RPMI7951 (cell line): ENCODE results near the gene PER3. TPM values are rescaled to one million over a fixed set of nuclear protein-coding genes. Genes with fewer than 3 reads are reported as not detected.

Experiments
- DNase-seq: peaks from one replicate; pipeline ENCODE4 v3.0.0-alpha.2; 2012; ENCODE audit warnings: low read depth
- total RNA-seq: library from RNA; depleted of rRNA; stranded (reverse); fragments of >200 nt; shearing (Covaris generic); gene quantifications from 2 replicates; pipeline ENCODE4 v1.2.3, GENCODE V29; 2014; rRNA removed

PER3 gene
- 11.8 and 14.9 TPM in 2 replicates for total RNA-seq

DNA sequence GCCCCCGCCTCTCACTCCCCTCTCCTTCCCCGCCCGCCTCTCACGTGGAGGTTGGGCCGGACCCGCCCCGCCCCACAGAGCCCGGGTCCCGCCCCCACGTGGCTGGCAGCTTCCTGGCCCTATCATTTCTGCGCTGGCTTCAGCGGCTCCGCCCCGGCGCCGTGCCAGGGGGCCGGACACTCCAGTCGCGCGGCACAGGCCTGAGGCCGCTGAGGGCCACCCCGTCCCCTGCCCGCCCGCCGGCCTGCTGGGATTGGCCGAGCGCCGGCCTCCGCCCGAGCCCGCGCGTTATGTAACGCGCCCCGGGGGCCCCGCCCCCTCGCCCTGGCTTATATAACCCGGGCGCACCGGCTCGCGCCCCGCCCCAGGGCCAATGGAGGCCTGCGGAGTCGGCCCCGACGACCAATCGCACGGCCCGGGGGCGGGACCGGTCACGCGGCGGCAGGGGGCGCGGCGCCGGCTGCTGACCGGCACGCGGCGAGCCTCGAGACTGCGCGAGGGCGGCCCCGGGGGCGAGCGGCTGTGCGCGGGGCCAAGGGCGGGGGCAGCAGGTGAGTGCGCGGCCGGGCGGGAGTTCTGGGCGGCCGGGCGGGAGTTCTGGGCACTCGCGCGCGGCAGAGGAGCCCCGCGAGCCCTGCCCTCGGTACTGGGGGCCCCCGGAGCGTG lies at the start of gene PER3:
TSS of gene PER3 (plus strand) at position 466 of the 666 bp plus-strand sequence. CDS start 587 bp downstream, outside the sequence.
- DNase-seq: peak; percentile 97

DNA sequence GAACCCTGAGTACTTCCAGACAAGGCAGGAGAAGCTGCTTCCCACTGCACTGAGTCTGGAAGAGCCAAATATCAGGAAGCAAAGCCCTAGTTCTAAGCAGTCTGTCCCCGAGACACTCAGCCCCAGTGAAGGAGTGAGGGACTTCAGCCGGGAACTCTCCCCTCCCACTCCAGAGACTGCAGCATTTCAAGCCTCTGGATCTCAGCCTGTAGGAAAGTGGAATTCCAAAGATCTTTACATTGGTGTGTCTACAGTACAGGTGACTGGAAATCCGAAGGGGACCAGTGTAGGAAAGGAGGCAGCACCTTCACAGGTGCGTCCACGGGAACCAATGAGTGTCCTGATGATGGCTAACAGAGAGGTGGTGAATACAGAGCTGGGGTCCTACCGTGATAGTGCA lies 46.0 kb upstream of the PER3 start:
- DNase-seq: no peak

DNA sequence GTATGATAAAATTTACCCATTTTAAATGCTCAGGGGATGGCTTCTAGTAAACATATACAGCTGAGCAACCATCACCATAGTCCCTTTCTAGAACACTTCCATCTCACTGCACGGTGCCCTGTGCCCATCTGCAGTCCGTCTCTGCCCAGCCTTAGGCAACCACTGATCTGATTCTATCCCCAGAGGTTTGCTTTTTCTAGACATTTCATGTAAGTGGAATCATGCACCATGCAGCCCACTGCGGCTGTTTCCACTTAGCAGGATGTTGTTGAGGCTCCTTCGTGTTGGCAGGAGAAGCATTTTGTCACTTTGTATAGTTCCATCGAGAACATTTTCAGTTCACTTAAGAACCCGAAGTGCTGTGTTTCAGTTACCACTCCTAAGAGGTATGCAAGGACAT lies 40.7 kb upstream of the PER3 start:
- no peak for DNase-seq

DNA sequence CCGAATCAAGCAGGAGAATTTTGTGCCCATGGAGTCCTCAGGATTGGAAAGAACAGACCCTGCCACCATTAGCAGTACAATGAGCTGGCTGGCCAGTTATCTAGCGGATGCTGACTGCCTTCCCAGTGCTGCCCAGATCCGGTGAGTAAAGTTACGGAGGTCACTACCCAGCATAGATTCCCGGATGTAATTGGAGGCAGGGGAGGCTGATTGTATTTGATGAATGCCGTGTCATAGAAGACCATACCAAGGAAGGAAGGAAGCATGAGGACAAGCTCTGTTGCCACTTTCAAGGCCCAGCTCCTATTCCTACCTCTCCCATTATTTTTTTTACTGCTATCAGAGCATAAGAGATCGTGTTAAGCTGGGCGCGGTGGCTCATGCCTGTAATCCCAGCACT lies 39.2 kb upstream of the PER3 start:
- DNase-seq: no peak

DNA sequence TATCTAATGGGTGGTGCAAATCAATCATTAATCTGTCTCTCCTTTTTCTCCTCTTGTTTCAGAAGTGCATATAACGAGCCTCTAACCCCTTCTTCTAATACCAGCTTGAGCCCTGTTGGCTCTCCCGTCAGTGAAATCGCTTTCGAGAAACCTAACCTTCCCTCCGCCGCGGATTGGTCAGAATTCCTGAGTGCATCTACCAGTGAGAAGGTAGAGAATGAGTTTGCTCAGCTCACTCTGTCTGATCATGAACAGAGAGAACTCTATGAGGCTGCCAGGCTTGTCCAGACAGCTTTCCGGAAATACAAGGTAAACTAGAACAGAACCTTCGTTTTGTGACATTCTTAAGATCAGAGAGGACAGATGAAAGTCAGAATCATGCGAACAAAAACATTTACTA lies 38.3 kb upstream of the PER3 start:
- no peak for DNase-seq

DNA sequence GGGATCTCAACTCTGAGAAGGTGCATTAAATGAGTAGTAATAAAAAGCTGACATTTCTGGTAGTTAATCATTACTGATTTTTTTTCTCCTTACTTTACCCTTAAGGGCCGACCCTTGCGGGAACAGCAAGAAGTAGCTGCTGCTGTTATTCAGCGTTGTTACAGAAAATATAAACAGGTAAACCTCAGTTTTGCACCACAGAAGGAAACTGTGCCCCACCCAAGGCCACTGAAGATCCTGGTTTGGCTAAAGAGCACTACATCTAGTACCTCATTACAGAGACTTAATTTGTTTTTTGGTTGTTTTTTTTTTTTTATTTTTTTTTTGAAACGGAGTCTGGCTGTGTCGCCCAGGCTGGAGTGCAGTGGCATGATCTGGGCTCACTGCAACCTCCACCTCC lies 36.5 kb upstream of the PER3 start:
- DNase-seq: no peak

DNA sequence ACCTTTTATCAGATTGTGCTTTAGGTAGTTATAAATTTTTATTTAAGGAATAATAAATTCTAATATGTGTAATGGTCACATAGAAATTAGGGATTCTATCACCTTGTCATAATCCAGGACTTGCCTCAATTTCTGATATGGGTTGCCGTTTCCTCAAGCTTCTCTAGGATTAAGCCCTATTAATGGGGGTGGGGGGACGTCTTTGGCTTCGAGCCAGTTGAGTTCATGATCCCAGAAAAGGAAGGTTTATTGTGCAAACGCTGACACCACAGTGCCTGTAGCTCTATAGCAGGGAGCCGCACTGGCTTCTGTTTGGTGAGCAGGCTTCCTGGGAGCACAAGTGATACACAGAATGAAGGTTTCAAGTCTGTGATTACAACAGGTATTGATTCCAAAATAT lies 35.0 kb upstream of the PER3 start:
- no peak for DNase-seq

DNA sequence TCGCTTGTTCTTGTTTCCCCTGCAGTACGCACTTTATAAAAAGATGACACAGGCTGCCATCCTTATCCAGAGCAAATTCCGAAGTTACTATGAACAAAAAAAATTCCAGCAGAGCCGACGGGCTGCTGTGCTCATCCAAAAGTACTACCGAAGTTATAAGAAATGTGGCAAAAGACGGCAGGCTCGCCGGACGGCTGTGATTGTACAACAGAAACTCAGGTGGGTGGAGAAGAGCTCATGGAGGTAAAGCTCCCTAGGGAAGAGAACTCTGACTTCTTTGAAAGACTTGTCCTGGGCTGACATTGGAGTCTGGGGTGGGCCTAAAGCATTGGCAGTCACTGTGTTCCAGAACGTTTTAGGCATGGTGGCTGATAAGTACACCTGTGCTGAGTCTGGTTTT lies 32.9 kb upstream of the PER3 start:
- DNase-seq: no peak

DNA sequence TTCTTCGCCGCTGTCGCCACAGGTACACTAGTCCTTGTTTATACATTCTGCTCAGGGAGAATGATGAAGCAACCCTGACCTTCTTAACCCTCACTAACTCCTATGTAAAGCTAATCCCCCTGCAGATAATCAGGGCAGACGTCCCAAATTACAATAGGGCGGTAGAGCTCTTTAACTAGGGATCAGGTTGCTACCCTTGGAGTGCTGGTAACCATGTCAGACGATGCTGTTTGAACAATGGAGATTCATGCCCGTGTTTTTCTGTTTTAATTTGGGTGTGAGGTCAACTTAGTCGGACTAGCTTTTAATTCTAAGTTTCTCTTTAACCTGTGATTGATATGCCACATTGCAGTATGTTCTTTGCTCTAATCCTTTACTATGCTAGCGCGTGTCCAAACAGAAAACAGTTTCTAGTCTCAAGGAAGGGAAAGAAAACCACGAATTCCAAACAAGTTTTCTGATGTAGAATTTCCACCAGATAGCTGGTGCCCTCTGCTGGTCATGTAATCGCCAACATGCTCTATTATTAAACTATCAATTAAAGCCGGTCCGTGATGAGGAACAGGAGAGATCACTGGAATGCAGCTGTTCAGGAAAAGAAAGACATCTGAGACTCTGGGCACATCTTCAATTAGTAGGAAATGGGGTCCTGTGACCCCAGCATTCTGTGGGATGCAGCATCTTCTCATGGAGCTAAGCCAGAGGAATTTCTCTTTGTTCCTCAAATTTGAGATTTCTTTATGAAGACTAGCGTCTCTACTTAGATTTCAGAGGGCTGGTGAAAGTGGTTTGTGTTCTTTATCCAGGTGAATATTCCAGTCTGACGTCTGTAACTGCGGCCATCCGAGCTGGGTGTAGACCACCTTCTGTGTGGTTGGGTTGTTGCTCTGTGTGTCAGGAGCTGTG lies 31.3 kb upstream of the PER3 start:
- peak; percentile 66 for DNase-seq

DNA sequence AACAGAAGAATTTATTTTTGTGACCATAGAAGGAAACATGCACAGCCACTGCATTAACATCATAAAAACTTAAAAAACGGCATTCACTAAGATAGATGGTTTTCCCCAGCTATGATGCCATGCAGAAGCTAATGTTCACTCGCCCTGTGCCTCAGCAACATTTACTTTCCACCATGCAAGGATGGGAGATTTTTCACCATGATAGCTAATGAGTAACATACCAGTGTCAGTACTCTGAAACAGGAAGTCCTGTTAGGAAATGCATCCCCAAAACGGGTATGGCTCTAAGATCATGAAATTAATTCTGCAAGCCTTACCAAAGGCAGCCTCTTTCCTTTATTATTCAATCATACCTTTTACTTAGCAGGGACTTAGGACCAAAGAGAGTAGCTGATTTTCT lies 30.4 kb upstream of the PER3 start:
- no peak for DNase-seq

DNA sequence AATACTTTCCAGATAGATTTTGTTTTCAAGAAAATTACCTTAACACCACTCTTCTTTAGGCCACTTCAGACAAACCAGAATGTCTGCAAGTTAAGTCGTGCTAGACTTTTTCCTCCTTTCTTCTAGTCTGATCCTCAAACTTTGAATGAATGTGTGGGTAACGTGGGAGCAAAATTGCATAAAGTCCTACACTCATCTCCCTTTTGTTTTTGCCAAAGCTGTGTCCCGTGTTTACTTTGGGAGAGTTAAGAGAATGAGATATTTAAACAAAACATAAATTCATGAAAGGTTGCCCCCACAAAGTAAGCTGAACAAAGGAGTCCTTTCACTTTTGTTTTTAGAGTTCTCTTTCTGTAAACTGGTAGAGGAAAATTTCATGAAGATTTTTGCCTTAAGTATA lies 29.9 kb upstream of the PER3 start:
- DNase-seq: no peak

DNA sequence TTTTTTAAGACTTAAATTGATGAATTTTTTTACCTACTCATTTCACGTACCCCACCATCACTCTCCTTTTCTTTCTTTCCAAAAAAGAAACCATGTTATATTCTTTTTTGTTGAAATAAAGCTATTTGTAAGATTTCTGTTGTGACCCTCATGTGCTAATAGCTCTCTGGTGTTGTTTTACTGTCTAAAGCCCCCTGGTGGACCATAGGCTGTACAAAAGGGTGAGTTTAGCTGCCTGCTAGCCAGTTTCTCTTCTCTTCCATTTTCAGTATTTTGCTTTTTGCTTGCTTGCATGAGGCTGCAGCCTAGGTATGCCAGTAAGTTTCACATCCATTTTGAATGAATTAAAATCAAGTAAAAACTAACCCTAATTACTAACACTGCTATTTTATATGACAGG lies 28.6 kb upstream of the PER3 start:
- peak; percentile 29 for DNase-seq

DNA sequence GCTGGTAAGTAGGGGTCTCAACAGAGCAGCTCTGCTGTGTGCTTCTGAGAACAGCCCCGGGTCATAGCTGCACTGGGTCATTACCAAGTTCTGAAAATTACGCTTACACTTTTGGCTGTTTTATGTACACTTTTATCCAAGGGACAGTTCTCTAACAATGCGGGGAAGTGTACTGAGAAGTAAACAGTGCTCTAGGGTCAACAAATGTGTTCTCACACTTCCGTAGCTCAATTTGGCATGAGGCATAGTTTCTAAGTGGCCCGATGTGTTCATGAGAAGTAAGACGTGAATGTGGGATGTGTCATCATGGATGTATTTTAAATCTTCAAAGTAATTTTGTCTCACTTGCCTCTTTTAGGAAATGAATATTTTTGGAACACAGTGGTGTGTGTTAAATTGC lies 23.8 kb upstream of the PER3 start:
- DNase-seq: peak; percentile 40

DNA sequence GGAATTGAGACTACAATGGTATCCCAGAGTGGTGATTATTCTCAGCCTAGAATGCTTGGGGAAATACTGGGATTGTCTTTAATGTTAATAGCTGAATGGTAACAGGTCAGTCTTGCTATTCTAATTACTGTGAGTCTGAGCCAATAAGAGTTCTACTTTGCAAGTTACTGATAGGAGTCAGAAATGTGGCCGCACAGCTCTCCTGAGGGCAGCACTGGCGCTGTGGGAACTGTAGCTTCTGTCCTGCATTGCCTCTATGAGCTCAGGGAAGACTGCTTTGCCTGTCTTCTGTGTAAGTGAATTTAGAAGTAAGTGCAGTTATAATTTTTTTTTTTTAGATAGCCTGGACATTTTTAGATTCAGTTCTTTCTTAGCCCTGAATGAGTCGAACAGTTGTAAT lies 23.0 kb upstream of the PER3 start:
- DNase-seq: no peak

DNA sequence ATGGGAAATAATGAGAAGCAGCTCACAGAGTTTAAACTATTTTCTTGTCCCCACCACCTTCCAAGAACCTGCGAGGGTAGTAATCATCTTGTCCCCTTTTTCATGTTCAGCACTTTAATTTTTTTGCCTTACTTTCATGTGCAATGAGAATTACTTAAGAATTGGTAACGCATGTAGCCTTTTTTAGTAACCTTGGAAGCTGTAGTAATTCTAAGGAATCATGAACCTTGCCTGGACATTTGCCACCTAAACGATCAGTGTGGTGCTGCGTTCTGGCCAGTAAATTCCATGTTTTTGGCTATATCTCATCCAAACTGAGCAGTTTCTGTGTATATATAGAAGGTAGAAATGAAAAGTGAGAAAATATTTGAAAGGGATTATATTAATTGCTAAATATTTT lies 16.9 kb upstream of the PER3 start:
- no peak for DNase-seq

DNA sequence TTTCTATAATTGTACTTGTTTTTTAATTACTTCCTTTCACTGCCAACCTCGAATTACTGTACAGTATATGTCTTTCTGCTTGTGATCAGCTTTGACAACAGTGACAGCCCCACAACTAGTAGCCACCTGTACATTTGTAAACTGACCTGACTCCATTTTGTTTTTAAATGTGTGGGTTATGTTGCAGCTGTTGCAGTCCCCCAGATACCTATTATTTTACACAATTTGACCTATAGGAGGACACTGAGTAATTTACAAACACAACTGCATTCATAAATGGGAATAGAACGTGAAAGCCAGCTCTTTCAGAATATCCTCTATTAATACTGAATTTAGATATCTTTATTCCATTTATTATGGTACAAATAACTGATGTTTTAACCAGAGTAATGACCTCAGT lies 15.5 kb upstream of the PER3 start:
- no peak for DNase-seq

DNA sequence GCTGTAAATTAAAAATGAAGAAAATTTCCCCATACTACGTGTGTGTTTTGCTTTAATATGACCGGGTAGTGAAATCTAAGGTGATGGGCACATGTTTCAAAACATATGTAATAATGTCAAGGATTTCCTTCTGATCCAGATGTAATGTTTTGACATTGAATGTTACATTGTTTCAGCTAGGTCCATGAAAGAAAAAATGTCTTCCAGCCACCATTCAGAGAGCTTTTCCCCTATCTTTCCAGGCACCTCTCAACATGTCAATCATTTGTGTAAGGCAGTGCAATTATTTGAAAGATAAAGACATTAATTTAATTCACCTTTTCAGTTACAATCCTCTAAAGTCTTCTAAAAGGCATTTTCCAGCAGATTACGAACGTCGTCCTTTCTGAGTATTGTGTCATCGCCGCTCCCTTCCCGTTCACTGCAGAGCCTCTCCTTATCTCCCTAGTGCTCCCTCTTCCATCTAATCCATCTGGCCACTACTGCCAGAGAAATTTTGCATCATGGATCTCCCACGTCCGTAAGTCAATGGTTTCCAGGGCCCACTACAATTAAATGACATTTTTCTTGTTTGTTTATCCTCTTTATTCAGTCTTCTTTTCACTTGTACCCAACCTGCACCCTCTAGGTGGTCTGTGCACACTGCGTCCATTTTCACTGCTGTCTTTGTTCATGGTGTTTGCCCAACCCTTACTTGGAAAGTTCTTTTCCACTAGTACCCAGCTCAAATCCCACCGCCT lies 14.2 kb upstream of the PER3 start:
- no peak for DNase-seq

DNA sequence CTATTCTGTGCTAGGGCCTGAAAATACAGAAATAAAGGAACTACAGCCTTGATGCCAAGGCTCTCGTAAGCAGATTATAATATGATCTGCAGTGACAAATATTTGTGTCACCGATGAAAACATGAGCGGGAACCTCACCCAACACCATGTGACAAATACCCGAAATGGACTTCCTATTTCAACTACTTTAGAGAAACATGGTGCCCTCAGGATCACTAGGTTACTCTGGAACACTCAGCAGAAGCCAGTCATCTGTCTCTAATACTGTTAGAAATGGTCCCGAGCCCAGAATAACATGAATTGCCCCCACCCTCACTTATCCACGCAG lies 13.5 kb upstream of the PER3 start:
- DNase-seq: no peak

DNA sequence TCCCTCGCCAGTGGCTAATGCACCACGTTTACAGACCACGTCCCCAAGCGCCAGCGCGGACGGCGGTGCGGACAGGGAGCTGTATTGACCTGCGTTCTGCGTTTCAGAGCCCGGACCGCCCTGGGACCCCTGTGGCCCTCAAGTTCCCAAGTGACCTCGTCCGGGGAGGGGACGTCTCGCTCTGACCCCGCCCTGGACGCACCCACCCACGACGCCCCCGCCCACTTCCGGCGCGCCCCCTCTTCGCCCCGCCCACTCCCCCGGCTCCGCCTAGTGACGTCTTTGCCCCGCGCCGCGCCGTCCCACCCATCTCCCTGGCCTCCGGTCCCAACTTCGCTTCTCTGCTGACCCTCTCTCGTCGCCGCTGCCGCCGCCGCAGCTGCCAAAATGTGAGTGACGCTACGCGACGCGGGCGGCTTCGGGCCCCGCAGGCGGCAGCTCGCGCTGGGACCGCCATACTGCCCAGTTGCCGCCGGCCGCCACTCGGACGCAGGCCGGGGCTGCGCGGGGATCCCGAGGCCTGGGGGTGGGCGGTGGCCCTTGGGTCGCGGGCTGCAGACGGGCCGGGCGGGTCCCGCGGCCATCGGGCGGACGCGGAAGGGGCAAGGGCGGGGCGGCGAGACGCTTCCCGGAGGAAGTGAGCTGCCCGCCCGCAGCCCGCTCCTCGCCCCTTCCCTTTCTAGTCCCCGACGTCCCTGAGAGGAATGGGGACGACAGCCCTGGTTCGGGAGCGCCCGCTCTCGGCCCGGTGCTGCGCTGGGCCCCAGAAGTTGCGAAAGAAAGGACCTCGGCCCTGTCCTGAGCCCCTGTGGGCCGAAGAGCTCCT lies 12.9 kb upstream of the PER3 start, which contains the start of gene VAMP3:
TSS of gene VAMP3 (plus strand) at position 300 of the 826 bp plus-strand sequence. CDS start at position 388, 88 bp downstream.
- peak; percentile 78 for DNase-seq

DNA sequence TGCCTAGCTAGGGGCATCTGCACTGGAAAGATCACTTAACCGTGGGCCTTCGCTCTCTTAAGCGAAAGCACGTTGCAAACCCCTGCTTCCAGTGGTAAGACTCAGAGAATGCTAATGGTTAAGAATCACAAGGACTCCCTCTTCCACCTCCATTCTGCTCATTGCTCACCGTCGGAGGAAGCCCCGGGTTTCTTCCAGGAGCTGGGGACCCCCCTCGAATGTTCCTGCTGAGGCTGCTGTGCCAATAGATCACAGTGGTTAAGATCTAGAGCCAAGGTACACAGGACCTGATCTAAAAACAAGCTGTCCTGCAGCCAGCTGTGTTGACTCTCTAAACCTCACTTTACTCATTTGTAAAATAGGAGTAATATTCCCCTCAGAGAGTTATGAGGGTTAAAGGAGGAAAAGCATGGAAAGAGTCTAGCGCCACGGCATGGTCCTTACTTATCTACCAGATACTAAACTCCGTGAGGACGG lies 12.2 kb upstream of the PER3 start:
- DNase-seq: no peak

DNA sequence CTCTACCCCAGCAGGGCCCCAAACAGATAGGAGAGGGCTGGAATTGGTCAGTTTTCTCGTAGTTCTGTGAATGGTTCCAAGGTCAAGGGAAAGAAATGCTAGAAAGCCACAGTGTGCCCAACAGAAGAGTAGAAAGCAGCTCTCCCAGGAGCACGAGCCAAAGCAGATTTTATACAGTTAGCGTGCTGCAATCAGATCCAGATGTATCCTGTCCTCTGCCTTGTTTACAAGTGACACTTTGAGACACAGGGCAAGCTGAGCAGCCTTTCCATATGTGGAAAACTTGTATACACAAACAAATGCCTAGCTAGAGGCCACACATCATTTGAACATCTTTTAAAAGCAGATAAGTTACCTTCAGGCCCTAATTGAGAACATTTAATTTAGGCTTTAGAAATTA lies 6.5 kb upstream of the PER3 start:
- no peak for DNase-seq
